ENCODE measurements around the gene VPS8. TPM values are rescaled to one million over a fixed set of nuclear protein-coding genes. Genes with fewer than 3 reads are reported as not detected.

VPS8 gene
- total RNA-seq, 1 experiment from 2014 or later: 44.3 TPM

DNA sequence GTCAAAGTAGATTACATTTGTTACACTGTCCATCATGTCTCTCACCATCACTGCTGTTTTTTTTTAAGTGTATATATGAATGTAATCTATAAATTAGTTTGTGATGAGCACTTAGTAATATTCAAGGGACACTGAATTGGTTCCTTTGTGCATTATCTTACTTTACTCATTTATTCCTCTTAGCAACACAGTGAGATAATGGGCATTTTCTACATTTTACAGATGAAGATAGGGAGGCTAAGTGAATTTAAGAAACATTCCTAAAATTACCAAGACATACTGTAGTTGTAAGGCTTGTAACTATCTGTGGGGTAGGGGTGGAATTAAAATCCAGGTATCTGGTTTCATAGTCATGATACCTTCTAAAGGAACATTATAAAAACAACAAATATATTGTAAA, 33.9 kb downstream of the VPS8 start:
- Histone ChIP-seq H3K9me3 (replicated peaks) (no peaks in the 10 kb centered on the region), H3K36me3 (peaks cover 7% of the 10 kb centered on the region; the same call in 1 of the 2 replicates), H3K4me3 (no peak overlapping the region), H3K27ac (no peak overlapping the region), H3K4me1 (no peaks in the 10 kb centered on the region), H3K27me3 (no peaks in the 10 kb centered on the region)
- no peak for DNase-seq

GRCh38 chr3:184846496-184846895, 34.5 kb downstream of the VPS8 start:
- H3K36me3 ChIP-seq: peaks cover under 1% of the 10 kb centered on the region; the same call in 1 of the 2 replicates
- no peak for DNase-seq
- H3K27ac ChIP-seq: no peak overlapping the region
- H3K4me1 ChIP-seq: no peaks in the 10 kb centered on the region
- H3K4me3 ChIP-seq: no peak overlapping the region
- no peaks in the 10 kb centered on the region for H3K9me3 ChIP-seq (replicated peaks)
- no peaks in the 10 kb centered on the region for H3K27me3 ChIP-seq

DNA sequence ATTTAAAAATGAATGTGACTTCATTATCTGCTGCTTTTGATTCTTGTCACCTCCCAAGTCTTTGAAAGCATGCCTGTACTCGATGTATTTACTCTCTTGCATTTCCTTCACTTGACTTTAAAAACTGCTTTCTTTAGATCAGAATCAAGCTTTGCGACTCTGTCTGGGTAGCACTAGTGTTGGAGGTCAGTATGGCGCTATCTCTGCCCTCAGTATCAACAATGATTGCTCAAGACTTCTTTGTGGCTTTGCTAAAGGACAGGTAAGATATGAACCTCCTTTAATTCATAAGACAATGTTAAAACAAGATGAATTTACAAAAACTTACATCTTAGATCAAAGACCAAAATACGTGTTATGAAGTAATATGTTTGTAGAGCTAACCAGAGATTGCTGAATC, 37.0 kb downstream of the VPS8 start:
- Histone ChIP-seq H3K9me3 (replicated peaks) (no peaks in the 10 kb centered on the region), H3K4me1 (no peaks in the 10 kb centered on the region), H3K4me3 (no peak overlapping the region), H3K36me3 (peaks cover 3% of the 10 kb centered on the region; the same call in 1 of the 2 replicates), H3K27me3 (no peaks in the 10 kb centered on the region), H3K27ac (no peak overlapping the region)
- no peak for DNase-seq

- Histone ChIP-seq H3K27me3 (no peaks in the 10 kb centered on the region), H3K9me3 (replicated peaks) (no peaks in the 10 kb centered on the region), H3K4me3 (no peak overlapping the region), H3K4me1 (no peaks in the 10 kb centered on the region), H3K36me3 (peaks cover 6% of the 10 kb centered on the region; the same call in 1 of the 2 replicates), H3K27ac (no peak overlapping the region)
- DNase-seq: no peak
These were observed 38.2 kb downstream of the VPS8 start for GRCh38 chr3:184850201-184850600.

DNA sequence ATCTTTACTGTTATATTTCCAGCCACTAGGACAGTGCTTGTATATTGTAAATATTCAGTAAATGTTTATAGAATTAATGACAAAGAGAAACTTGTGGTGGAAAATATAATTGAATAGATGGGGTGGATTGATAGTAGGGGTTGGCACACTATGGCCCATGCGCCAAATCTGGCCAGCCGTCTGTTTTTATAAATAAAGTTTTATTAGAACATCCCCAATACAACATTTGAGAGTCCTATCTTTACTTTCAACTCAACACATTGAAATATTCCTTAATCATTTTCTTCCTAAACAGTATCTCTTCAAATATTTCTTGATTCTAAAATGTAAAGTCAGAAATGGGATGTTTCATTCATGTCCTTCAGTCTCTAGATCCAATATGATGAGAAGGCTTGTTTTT, 45.1 kb downstream of the VPS8 start:
- no peak for DNase-seq
- H3K27me3 ChIP-seq: no peaks in the 10 kb centered on the region
- no peaks in the 10 kb centered on the region for H3K9me3 ChIP-seq (replicated peaks)
- no peaks in the 10 kb centered on the region for H3K4me1 ChIP-seq
- H3K4me3 ChIP-seq: no peak overlapping the region
- peaks cover 25% of the 10 kb centered on the region for H3K36me3 ChIP-seq
- H3K27ac ChIP-seq: no peak overlapping the region

- H3K27ac ChIP-seq: no peak overlapping the region
- peaks cover 36% of the 10 kb centered on the region for H3K36me3 ChIP-seq
- no peaks in the 10 kb centered on the region for H3K4me1 ChIP-seq
- H3K27me3 ChIP-seq: no peaks in the 10 kb centered on the region
- H3K9me3 ChIP-seq (replicated peaks): no peaks in the 10 kb centered on the region
- H3K4me3 ChIP-seq: no peak overlapping the region
- DNase-seq: no peak
These were observed 52.0 kb downstream of the VPS8 start for GRCh38 chr3:184864000-184864399.

GRCh38 chr3:184868477-184868876, 56.5 kb downstream of the VPS8 start:
- H3K9me3 ChIP-seq (replicated peaks): no peaks in the 10 kb centered on the region
- H3K4me1 ChIP-seq: no peaks in the 10 kb centered on the region
- H3K27ac ChIP-seq: no peak overlapping the region
- no peak overlapping the region for H3K4me3 ChIP-seq
- no peaks in the 10 kb centered on the region for H3K27me3 ChIP-seq
- DNase-seq: no peak
- H3K36me3 ChIP-seq: peaks cover 23% of the 10 kb centered on the region

- Histone ChIP-seq H3K9me3 (replicated peaks) (no peaks in the 10 kb centered on the region), H3K36me3 (peaks cover 8% of the 10 kb centered on the region), H3K4me1 (no peaks in the 10 kb centered on the region), H3K4me3 (no peak overlapping the region), H3K27me3 (no peaks in the 10 kb centered on the region), H3K27ac (no peak overlapping the region)
- DNase-seq: no peak
These were observed 60.2 kb downstream of the VPS8 start for GRCh38 chr3:184872200-184872599.

- Histone ChIP-seq H3K27ac (no peak overlapping the region), H3K36me3 (peaks cover 8% of the 10 kb centered on the region), H3K27me3 (no peaks in the 10 kb centered on the region), H3K4me3 (no peak overlapping the region), H3K4me1 (no peaks in the 10 kb centered on the region), H3K9me3 (replicated peaks) (no peaks in the 10 kb centered on the region)
- DNase-seq: no peak
These were observed 61.2 kb downstream of the VPS8 start for GRCh38 chr3:184873141-184873540.

GRCh38 chr3:184874709-184875644, 63.0 kb downstream of the VPS8 start:
- Histone ChIP-seq H3K36me3 (peaks cover 6% of the 10 kb centered on the region), H3K4me1 (no peaks in the 10 kb centered on the region), H3K4me3 (no peak overlapping the region), H3K27me3 (no peaks in the 10 kb centered on the region), H3K9me3 (replicated peaks) (no peaks in the 10 kb centered on the region), H3K27ac (no peak overlapping the region)
- DNase-seq: peak; percentile 17 to 55

- Histone ChIP-seq H3K27me3 (no peaks in the 10 kb centered on the region), H3K36me3 (0 out of 2 replicates have a peak, but pooled peaks cover 5% of the 10 kb centered on the region), H3K4me1 (no peaks in the 10 kb centered on the region), H3K27ac (no peak overlapping the region), H3K9me3 (replicated peaks) (no peaks in the 10 kb centered on the region), H3K4me3 (no peak overlapping the region)
- no peak for DNase-seq
These were observed 68.5 kb downstream of the VPS8 start for GRCh38 chr3:184880276-184881019.

- H3K36me3 ChIP-seq: peaks cover 6% of the 10 kb centered on the region; the same call in 1 of the 2 replicates
- H3K9me3 ChIP-seq (replicated peaks): no peaks in the 10 kb centered on the region
- no peak for DNase-seq
- H3K27ac ChIP-seq: no peak overlapping the region
- H3K4me3 ChIP-seq: no peak overlapping the region
- no peaks in the 10 kb centered on the region for H3K27me3 ChIP-seq
- H3K4me1 ChIP-seq: no peaks in the 10 kb centered on the region
These were observed 72.5 kb downstream of the VPS8 start for GRCh38 chr3:184884359-184885017.

DNA sequence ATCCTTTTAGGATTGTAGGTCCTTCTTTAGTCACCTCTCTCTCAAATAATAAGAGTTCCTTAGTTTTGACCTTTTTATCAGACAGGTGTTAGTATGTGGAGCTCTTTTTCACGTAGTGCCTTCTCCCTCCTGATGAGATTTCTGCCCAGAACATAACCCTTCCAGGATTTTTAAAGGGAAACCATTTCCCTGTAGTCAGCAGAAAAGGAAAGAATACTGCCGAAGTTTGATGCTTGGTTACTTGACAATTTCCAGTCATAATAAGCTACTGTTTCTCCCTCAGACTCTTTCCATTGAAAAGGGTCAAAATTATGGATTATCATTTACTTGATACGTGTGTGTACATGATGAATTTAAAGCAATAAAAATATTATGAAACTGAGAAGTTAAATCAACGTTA, 73.1 kb downstream of the VPS8 start:
- Histone ChIP-seq H3K9me3 (replicated peaks) (no peaks in the 10 kb centered on the region), H3K27ac (no peak overlapping the region), H3K27me3 (no peaks in the 10 kb centered on the region), H3K4me1 (no peaks in the 10 kb centered on the region), H3K4me3 (no peak overlapping the region), H3K36me3 (peaks cover 3% of the 10 kb centered on the region; the same call in 1 of the 2 replicates)
- no peak for DNase-seq

DNA sequence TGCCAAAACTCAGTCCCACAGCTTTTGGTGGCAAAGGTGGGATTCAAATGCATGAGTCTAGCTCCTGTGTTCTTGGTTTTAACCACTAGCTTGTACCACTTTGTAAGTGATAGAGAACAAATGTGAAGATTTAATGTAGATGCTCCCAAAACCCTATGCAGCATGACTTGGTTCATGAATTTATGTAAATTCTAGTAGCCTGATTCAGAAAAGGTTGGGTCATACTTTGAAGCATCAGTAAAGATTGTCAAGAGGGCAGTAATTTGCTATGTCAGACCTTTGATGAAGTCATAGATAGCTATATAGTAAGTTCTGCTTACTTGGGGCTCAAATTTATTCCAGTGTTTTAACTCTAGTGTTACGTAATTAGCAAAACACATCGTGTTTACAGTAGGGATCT, 75.6 kb downstream of the VPS8 start:
- Histone ChIP-seq H3K27ac (no peak overlapping the region), H3K4me3 (no peak overlapping the region), H3K36me3 (peaks cover 3% of the 10 kb centered on the region; the same call in 1 of the 2 replicates), H3K9me3 (replicated peaks) (no peaks in the 10 kb centered on the region), H3K4me1 (no peaks in the 10 kb centered on the region), H3K27me3 (no peaks in the 10 kb centered on the region)
- DNase-seq: no peak
